Activated CD4-positive, alpha-beta T cell treated with anti-CD3 and anti-CD28 coated beads for 36 hours (primary cell): ENCODE measurements around the gene MCTP1. TPM values are rescaled to one million over a fixed set of nuclear protein-coding genes. Genes with fewer than 3 reads are reported as not detected.

ENCODE experiments used
- ATAC-seq: fragments of 200-7000 bp; cut with Tn5 transposase; one replicate; pipeline ENCODE4 v1.10.0; 2021; ENCODE audit warnings: mild to moderate bottlenecking, moderate library complexity
- CTCF ChIA-PET: fragments of 350-600 bp; sonication (Branson Sonifier 250); formaldehyde crosslinking; loops from one replicate; lab custom pipeline; 2021; ENCODE audit warnings: antibody characterized with exemption; lab: Charles Lee
- POLR2A ChIA-PET: fragments of 350-600 bp; sonication (Branson Sonifier 250); formaldehyde crosslinking; loops from one replicate; lab custom pipeline; 2021; ENCODE audit warnings: antibody characterized with exemption, inconsistent platforms; lab: Charles Lee
- DNase-seq: peaks from one replicate; pipeline ENCODE4 v3.0.0-alpha.2; 2020
- H3K27ac Mint-ChIP-seq: one replicate; pipeline ENCODE4 v1.8.0; 2021; ENCODE audit warnings: mixed read lengths
- H3K27me3 Mint-ChIP-seq: one replicate; pipeline ENCODE4 v1.8.0; 2021; ENCODE audit warnings: mixed read lengths
- H3K36me3 Mint-ChIP-seq: one replicate; pipeline ENCODE4 v1.8.0; 2021; ENCODE audit warnings: low read depth, mixed read lengths
- H3K4me1 Mint-ChIP-seq: one replicate; pipeline ENCODE4 v1.8.0; 2021; ENCODE audit warnings: mixed read lengths
- H3K4me3 Mint-ChIP-seq: one replicate; pipeline ENCODE4 v1.8.0; 2021; ENCODE audit warnings: mild to moderate bottlenecking, moderate library complexity, mixed read lengths
- H3K9me3 Mint-ChIP-seq: one replicate; pipeline ENCODE4 v1.8.0; 2021; ENCODE audit warnings: low read depth, mixed read lengths
- intact Hi-C, 2 experiments: fragments of 100-400 bp; cut with DNase I in 1 of 2; cut with micrococcal nuclease in 1 of 2; formaldehyde crosslinking; loops; one replicate each; pipeline versions ENCODE4 v1.14.2 to v1.15.1; 2022 to 2024; cut with DNase I, micrococcal nuclease
- total RNA-seq, 2 experiments: library from RNA; stranded (reverse); gene quantifications; one replicate each; pipeline ENCODE4 v1.2.3, GENCODE V29; 2021

MCTP1 gene
- total RNA-seq, 2 experiments from 2014 or later: 0.32 to 0.53 TPM

GRCh38 chr5:94778732-94779131 lies 506.2 kb downstream of the MCTP1 start:
- intact Hi-C loops: no loop called here
- no peak for DNase-seq
- H3K4me1 Mint-ChIP-seq: no peaks in the 10 kb centered on the region

DNA sequence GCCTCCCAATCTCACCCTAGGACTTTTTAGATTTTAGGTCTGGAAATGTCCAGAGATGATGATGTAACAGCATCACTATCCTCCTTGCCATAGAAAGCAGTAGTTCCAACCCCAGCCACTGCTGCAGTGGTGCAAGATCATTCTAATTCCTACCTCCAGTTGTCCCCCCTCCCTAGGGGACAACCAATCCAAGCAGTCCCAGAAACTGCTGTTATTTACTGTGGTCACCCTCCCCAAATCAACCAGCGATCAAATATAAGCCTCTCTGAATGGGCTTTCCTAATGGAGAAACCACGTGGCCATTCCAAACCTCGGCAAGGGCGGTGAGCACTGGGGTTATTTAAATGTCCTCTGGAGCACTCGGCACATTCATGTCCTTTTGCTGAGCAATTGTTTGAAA lies 506.6 kb downstream of the MCTP1 start:
- CTCF ChIA-PET: no interaction called here
- Mint-ChIP-seq H3K4me1 (no peaks in the 10 kb centered on the region), H3K27ac (no peak overlapping the region), H3K9me3 (peaks cover 4% of the 10 kb centered on the region), H3K27me3 (peaks cover 2% of the 10 kb centered on the region), H3K4me3 (no peak overlapping the region), H3K36me3 (no peaks in the 10 kb centered on the region)
- DNase-seq (no peak), ATAC-seq (no peak)
- POLR2A ChIA-PET: no interaction called here
- intact Hi-C loops: no loop called here

More at GRCh38 chr5:94778732-94779131, 506.2 kb downstream of the MCTP1 start:
- Mint-ChIP-seq H3K27ac (no peak overlapping the region), H3K4me3 (no peak overlapping the region), H3K27me3 (peaks cover 2% of the 10 kb centered on the region), H3K9me3 (no peaks in the 10 kb centered on the region), H3K36me3 (no peaks in the 10 kb centered on the region)
- ChIA-PET POLR2A (no interaction called here), CTCF (no interaction called here)
- no peak for ATAC-seq

DNA sequence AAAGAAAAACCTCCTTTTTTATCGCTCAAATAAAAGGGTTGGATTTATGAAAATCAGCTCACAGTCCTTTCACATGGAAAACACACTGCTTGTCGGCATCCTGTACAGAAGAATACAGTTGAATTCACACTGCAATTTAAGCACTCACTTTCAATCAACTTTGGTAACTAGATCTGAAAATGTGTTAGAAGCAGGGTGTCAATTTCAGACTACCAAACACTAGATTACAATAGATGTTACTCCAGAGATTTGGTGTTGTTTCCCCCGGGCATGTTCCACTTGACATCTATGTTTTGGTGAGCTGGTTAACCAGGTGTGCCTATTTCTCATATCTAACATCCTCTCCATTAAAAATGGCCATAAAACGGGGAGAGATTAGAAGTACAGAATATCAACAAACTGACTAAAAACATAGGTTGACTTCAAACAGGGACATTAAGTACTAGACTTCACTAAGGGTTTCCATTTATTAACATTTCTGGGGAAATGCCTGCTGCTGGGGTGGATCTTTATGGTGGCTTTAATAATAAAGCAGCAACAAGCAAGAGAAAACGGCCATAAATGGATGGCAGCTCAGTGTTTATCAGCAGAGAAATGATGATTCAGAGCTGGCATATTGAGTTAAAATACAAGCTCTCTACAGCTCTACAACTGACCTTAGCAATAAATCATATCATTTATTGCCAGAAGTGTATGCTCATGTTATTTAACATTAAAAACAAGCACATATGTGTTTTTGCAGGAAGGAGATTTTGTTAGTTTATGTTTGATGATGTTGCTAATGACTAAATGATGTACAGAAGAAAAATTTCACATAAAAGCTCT lies 507.6 kb downstream of the MCTP1 start:
- intact Hi-C loops: no loop called here
- ATAC-seq (no peak), DNase-seq (no peak)
- Mint-ChIP-seq H3K27ac (no peak overlapping the region), H3K36me3 (no peaks in the 10 kb centered on the region), H3K27me3 (peaks cover 2% of the 10 kb centered on the region), H3K4me3 (no peak overlapping the region), H3K4me1 (no peaks in the 10 kb centered on the region), H3K9me3 (peaks cover 4% of the 10 kb centered on the region)
- ChIA-PET CTCF (no interaction called here), POLR2A (no interaction called here)

- Mint-ChIP-seq H3K27ac (no peak overlapping the region), H3K9me3 (peaks cover 4% of the 10 kb centered on the region), H3K4me1 (no peaks in the 10 kb centered on the region), H3K36me3 (no peaks in the 10 kb centered on the region), H3K27me3 (peaks cover 2% of the 10 kb centered on the region), H3K4me3 (no peak overlapping the region)
- POLR2A ChIA-PET: no interaction called here
- no peak for DNase-seq
- no peak for ATAC-seq
- intact Hi-C loops: no loop called here
- CTCF ChIA-PET: no interaction called here
These were observed 508.7 kb downstream of the MCTP1 start for GRCh38 chr5:94776167-94776566.

GRCh38 chr5:94775088-94775487 lies 509.8 kb downstream of the MCTP1 start:
- intact Hi-C loops: no loop called here
- ChIA-PET POLR2A (no interaction called here), CTCF (interaction anchor here (0.7 to 1.1 kb wide), 3 partner anchors 27 to 615 kb away, joined by 3 read pairs; no protein-coding TSS in a partner anchor)
- H3K36me3 Mint-ChIP-seq: no peaks in the 10 kb centered on the region
- H3K9me3 Mint-ChIP-seq: peaks cover 4% of the 10 kb centered on the region
- no peak overlapping the region for H3K4me3 Mint-ChIP-seq
- peaks cover 2% of the 10 kb centered on the region for H3K27me3 Mint-ChIP-seq
- H3K4me1 Mint-ChIP-seq: no peaks in the 10 kb centered on the region
- ATAC-seq (no peak), DNase-seq (no peak)
- no peak overlapping the region for H3K27ac Mint-ChIP-seq

DNA sequence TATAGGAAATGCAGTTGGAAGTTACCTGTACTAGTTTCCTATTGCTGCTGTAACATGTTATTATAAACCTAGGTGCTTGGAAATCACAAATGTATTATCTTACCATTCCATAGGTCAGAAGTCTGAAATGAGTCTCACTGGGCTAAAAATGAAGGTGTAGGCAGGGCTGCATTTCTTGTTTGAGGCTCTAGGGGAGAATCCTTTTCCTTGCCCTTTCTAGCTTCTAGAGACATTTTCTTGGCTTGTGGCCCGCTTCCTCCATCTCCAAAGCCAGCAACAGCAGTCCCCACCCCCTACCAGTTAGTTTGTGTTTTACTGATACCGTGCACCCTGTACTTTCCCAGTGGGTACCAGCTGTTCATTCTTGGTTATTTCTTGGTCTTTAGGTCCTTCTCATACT lies 513.2 kb downstream of the MCTP1 start:
- DNase-seq (no peak), ATAC-seq (no peak)
- intact Hi-C loops: no loop called here
- H3K27me3 Mint-ChIP-seq: no peaks in the 10 kb centered on the region
- no peaks in the 10 kb centered on the region for H3K4me1 Mint-ChIP-seq
- H3K36me3 Mint-ChIP-seq: no peaks in the 10 kb centered on the region
- ChIA-PET CTCF (interaction anchor here (1.1 to 1.4 kb wide), 2 partner anchors 14 to 34 kb away, joined by 3 to 4 read pairs; no protein-coding TSS in a partner anchor), POLR2A (interaction anchor here (0.7 to 0.9 kb wide), 2 partner anchors 17 to 579 kb away, joined by 3 read pairs; no protein-coding TSS in a partner anchor)
- no peak overlapping the region for H3K27ac Mint-ChIP-seq
- no peak overlapping the region for H3K4me3 Mint-ChIP-seq
- peaks cover 4% of the 10 kb centered on the region for H3K9me3 Mint-ChIP-seq

GRCh38 chr5:94769996-94770395 lies 514.9 kb downstream of the MCTP1 start:
- Mint-ChIP-seq H3K27me3 (no peaks in the 10 kb centered on the region), H3K9me3 (peaks cover 4% of the 10 kb centered on the region), H3K4me3 (no peak overlapping the region), H3K36me3 (no peaks in the 10 kb centered on the region), H3K27ac (no peak overlapping the region), H3K4me1 (no peaks in the 10 kb centered on the region)
- CTCF ChIA-PET: interaction anchor here (1.0 kb wide), 1 partner anchor 32 kb away, joined by 4 read pairs; no protein-coding TSS in a partner anchor
- intact Hi-C loops: no loop called here
- no peak for DNase-seq
- ATAC-seq: no peak
- POLR2A ChIA-PET: no interaction called here

DNA sequence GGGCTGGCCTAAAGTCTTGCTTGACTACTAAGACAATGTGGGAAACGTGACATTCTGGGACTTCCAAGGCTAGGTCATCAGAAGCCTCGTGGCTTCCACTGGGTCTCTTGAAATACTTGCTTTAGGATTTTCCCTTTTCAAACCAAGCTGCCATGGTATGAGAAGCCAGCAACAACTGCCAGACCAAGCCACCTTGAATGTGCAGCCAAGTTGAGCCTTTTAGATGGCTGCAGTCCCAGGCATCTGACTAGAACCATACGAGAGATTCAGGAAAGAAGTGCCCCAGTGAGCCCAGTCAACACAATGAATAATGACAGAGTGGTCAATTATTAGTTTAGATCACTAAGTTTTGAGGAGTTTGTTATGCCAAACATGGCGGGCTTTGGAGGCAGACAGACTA lies 523.1 kb downstream of the MCTP1 start:
- H3K27me3 Mint-ChIP-seq: no peaks in the 10 kb centered on the region
- ATAC-seq: no peak
- no peaks in the 10 kb centered on the region for H3K9me3 Mint-ChIP-seq
- DNase-seq: no peak
- no peak overlapping the region for H3K4me3 Mint-ChIP-seq
- ChIA-PET CTCF (interaction anchor here (0.5 to 1.3 kb wide), 2 partner anchors 24 to 324 kb away, joined by 3 to 4 read pairs; no protein-coding TSS in a partner anchor), POLR2A (no interaction called here)
- H3K27ac Mint-ChIP-seq: no peak overlapping the region
- H3K36me3 Mint-ChIP-seq: no peaks in the 10 kb centered on the region
- intact Hi-C loops: no loop called here
- H3K4me1 Mint-ChIP-seq: no peaks in the 10 kb centered on the region

DNA sequence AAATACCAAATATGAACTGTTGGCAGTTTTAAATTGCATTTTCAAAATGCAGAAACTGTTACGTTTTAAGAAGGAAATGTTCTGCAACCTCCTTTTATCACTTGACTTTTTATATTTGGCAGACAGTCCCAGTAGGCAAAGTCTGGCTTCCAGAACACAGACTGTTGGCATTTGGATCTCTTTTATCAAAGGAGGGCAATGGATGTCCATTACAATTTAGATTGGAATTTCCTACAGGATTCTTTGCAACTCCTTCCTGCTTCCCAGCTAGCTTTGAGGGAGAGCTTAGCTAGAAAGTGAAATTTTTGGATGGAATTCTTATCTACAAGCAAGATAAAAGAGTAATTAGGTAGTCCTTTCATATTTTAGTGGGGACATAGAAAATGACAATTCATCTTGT lies 523.8 kb downstream of the MCTP1 start:
- ATAC-seq (no peak), DNase-seq (no peak)
- Mint-ChIP-seq H3K4me3 (no peak overlapping the region), H3K4me1 (no peaks in the 10 kb centered on the region), H3K27me3 (no peaks in the 10 kb centered on the region), H3K36me3 (no peaks in the 10 kb centered on the region), H3K27ac (no peak overlapping the region), H3K9me3 (no peaks in the 10 kb centered on the region)
- intact Hi-C loops: no loop called here
- CTCF ChIA-PET: interaction anchor here (1.6 kb wide), 1 partner anchor 89 kb away, joined by 3 read pairs; no protein-coding TSS in a partner anchor
- POLR2A ChIA-PET: no interaction called here

DNA sequence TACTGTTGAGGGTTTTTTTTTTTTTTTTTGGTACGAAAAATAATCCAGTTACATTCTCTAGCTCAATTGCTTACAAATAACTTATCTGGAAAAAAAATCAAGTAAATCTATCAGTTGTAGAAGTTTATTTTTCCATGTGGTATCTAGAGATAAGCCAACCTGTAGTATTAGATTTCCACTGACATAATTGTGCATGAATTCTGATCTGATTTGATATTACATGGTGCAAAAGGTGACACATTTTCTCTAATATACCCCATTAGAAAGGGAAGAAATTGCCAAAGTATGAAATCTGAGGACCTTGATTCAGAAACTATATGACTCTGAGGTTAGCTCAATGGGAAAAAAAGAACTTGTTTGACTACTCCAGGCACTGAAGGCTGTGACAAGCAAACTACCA lies 524.9 kb downstream of the MCTP1 start:
- Mint-ChIP-seq H3K9me3 (no peaks in the 10 kb centered on the region), H3K27ac (no peak overlapping the region), H3K27me3 (no peaks in the 10 kb centered on the region), H3K4me1 (no peaks in the 10 kb centered on the region), H3K36me3 (no peaks in the 10 kb centered on the region), H3K4me3 (no peak overlapping the region)
- POLR2A ChIA-PET: no interaction called here
- CTCF ChIA-PET: interaction anchor here (1.3 to 1.6 kb wide), 3 partner anchors 22 to 90 kb away, joined by 3 to 5 read pairs (median 3); no protein-coding TSS in a partner anchor
- intact Hi-C loops: no loop called here
- ATAC-seq (no peak), DNase-seq (no peak)

DNA sequence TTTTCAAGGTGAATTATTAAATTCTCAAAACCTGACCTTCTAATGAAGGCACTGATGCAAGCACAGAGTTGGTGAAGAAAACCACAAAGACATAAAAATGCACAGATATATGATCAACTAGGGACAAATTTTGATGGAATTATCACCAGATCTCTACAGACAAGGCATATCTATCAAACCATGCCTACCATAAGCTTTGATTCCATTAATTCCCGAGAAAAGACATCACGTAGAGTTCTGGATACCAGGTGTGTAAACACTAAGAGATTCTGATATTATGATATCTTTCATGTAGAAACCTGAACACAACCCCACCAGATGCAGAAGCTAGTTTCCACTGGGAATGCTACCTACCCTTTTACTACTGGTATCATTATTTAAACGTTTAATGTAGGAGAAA lies 525.9 kb downstream of the MCTP1 start:
- ATAC-seq (no peak), DNase-seq (no peak)
- H3K27me3 Mint-ChIP-seq: no peaks in the 10 kb centered on the region
- POLR2A ChIA-PET: no interaction called here
- H3K9me3 Mint-ChIP-seq: no peaks in the 10 kb centered on the region
- CTCF ChIA-PET: interaction anchor here (1.3 kb wide), 2 partner anchors 21 to 81 kb away, joined by 3 to 5 read pairs; no protein-coding TSS in a partner anchor
- H3K36me3 Mint-ChIP-seq: no peaks in the 10 kb centered on the region
- H3K4me3 Mint-ChIP-seq: no peak overlapping the region
- H3K4me1 Mint-ChIP-seq: no peaks in the 10 kb centered on the region
- no peak overlapping the region for H3K27ac Mint-ChIP-seq
- intact Hi-C loops: no loop called here

GRCh38 chr5:94754824-94755223 lies 530.1 kb downstream of the MCTP1 start:
- no peaks in the 10 kb centered on the region for H3K27me3 Mint-ChIP-seq
- H3K36me3 Mint-ChIP-seq: no peaks in the 10 kb centered on the region
- no peaks in the 10 kb centered on the region for H3K9me3 Mint-ChIP-seq
- H3K4me3 Mint-ChIP-seq: no peak overlapping the region
- no peak for ATAC-seq
- H3K4me1 Mint-ChIP-seq: no peaks in the 10 kb centered on the region
- ChIA-PET POLR2A (no interaction called here), CTCF (no interaction called here)
- DNase-seq: no peak
- H3K27ac Mint-ChIP-seq: no peak overlapping the region
- intact Hi-C loops: no loop called here
